GM18907 (cell line): ENCODE results near the gene GLYATL2.

Experiments
- ATAC-seq: cut with Tn5 transposase; IDR thresholded peaks from one replicate; pipeline ENCODE4 v1.9.1; 2021; ENCODE audit warnings: mild to moderate bottlenecking, moderate library complexity; ENCODE audit not compliant: unreplicated experiment

The GLYATL2 gene

GRCh38 chr11:58801974-58802545, 42.4 kb downstream of the GLYATL2 start:
- ATAC-seq: no peak

- no peak for ATAC-seq
Observed at GRCh38 chr11:58801302-58801701, 43.2 kb downstream of the GLYATL2 start.

GRCh38 chr11:58796333-58796732, 48.2 kb downstream of the GLYATL2 start:
- ATAC-seq: no peak

- ATAC-seq: peak; percentile 98
Observed at GRCh38 chr11:58788355-58789023, 56.0 kb downstream of the GLYATL2 start.

- ATAC-seq: no peak
Observed at GRCh38 chr11:58787903-58788302, 56.6 kb downstream of the GLYATL2 start.

GRCh38 chr11:58786693-58787092, 57.8 kb downstream of the GLYATL2 start:
- no peak for ATAC-seq

GRCh38 chr11:58784995-58785394, 59.5 kb downstream of the GLYATL2 start:
- ATAC-seq: no peak
